Measurements from ENCODE around the gene FASTK.

- TF ChIP-seq GATA3 (IDR thresholded peaks at IDR 0.05; ENCODE audit: low read depth, low read length) (no peak), GATA2 (IDR thresholded peaks at IDR 0.05; ENCODE audit: low read depth, low read length) (no peak)
These were observed 827 bp upstream of the FASTK start for GRCh38 chr7:151081170-151082101.

All from SH-SY5Y (cell line).